Ramos (cell line): ENCODE measurements around the gene THADA.
"Not testable (repeated sequence)": the region's sequence is repeated elsewhere in the genome, so short reads cannot be mapped to it uniquely, and the experiment has no call there.

Source experiments
- in situ Hi-C: fragments of 300-500 bp; cut with MboI; formaldehyde crosslinking; loops from one replicate; pipeline ENCODE4 v1.14.3; 2022; ENCODE audit warnings: low sequenced_read_pairs; ENCODE audit not compliant: unreplicated experiment

Gene THADA

GRCh38 chr2:43293744-43294695, 301.8 kb downstream of the THADA start:
- in situ Hi-C loops: no loop called here

DNA sequence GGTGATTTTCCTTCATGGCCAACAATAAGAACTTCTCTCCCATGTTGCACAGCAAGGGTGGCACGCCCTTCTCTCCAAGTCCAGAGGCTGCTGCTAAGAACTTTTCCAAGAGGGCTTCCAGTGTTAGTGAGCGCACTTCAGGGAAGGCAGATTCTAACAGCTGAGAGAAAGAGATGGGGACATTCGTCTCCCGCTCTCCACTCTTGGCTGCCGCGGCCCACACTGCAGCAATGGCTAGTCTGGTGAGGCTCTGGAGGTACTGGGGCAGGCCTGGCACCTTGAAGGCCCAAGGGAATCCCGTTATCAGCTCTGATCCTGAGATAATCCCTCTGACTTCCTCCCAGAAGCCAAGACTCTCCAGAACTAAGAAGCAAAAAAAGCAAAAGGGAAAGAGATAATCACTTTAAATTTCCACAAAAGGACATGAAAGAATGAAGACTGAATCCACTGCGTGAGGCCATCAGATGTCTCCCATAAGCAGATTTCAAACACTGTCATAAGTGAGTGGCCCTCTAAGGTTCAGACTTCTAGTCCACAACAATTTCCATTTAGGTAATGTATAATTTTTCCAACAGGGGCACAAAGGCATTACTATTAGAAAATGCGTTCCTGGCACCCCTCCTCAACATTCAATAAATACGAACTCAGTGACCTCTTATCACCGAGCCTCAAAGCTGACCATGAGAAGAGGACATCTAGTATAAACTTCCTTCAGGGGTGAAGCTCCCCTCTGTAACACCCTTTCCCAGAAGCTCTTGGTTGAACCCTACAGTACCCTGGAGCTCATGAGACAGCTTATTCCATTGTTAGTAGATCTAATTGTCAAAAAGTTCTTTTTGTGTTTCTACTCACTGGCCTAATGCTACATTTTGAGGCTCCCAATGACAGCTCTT, 302.7 kb downstream of the THADA start:
- in situ Hi-C loops: no loop called here

DNA sequence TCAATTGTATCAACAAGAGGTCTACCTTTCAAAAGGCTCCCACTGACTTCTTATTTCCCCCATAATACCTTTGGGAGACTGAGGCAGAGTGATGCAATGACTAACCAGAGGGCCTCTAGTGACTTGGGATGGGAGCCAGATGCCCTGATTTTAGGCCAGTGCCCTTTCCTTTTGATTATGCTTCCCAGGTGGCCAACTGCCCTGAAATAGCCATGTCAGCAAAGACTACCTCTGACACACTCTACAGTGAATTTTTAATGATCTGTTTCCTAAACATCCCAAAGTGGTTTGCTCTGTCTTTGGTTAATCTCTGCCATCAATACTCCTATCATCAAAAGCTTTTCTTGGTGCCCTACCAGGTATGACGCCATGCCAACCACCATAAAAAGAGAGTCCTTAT, 303.5 kb downstream of the THADA start:
- in situ Hi-C loops: no loop called here

- in situ Hi-C loops: no loop called here
These were observed 306.5 kb downstream of the THADA start for GRCh38 chr2:43289331-43289730.

DNA sequence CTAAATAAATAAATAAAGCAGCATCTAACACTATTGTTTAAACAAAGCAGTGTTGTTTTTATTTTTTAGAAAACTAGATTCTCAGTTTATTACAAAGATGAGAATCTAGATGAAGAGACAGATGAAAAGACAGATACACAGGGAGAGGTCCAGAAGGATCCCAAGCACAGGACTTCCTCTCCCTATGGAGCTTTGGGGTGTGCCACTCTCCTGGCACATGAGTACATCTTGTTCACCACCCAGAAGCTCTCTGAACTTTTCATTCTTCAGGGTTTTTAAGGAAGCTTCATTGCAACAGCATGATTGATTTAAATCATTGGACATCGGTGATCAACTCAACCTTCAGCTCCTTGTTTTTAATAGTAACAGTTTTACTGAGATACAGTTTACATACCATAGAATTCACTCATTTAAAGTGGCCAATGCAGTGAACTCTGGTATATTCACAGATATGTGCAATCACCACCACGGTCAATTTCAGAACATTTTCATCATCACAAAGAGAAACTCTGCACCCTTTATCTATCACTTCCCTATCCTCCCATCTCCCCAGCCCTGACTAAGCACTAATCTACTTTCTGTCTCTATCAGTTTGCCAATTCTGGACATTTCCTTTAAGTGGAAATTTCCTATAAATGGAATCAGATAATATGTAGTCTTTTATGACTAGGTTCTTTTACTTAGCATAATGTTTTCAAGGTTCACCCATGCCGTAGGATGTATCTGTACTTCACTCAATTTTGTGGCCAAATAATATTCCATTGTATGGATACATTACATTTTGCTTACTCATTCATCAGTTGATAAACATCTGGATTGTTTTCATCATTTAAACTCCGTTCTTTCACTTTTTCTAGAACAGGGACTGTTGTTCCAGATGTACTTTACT, 307.2 kb downstream of the THADA start:
- in situ Hi-C loops: no loop called here

DNA sequence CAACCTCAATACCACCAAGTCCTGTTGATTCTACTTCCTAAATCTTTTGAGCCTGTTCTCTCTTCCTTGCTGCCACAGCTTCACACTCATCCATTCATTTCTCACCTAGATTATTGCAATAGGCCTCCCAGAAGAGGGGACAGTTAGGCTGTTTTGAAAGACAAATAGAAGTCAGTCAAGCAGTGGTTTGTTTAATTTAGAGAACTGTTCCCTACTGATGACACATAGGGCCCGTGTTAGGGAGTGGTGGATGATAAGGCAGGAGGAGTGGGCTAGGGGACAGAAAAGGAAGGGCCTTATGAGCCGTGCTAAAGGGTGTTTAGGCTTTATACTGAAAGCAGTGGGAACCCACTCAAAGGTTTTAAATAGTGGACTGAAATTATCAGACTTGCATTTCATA, 309.9 kb downstream of the THADA start:
- in situ Hi-C loops: no loop called here

DNA sequence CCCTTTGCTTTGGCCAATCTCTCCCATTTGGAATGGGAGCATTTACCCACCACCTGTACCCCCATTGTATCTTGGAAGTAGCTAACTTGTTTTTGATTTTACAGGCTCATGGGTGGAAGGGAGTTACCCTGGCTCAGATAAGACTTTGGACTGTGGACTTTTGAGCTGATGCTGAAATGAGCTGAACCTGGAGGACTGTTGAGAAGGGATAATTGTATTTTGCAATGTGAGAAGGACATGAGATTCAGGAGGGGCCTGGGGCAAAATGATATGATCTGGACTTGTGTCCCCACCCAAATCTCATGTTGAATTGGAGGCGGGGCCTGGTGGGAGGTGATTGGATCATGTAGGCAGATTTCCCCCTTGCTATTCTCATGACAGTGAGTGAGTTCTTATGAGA, 310.9 kb downstream of the THADA start:
- in situ Hi-C loops: no loop called here

GRCh38 chr2:43284347-43284746, 311.5 kb downstream of the THADA start:
- in situ Hi-C loops: not testable (repeated sequence)

- in situ Hi-C loops: no loop called here
These were observed 314.8 kb downstream of the THADA start for GRCh38 chr2:43280994-43281393.

DNA sequence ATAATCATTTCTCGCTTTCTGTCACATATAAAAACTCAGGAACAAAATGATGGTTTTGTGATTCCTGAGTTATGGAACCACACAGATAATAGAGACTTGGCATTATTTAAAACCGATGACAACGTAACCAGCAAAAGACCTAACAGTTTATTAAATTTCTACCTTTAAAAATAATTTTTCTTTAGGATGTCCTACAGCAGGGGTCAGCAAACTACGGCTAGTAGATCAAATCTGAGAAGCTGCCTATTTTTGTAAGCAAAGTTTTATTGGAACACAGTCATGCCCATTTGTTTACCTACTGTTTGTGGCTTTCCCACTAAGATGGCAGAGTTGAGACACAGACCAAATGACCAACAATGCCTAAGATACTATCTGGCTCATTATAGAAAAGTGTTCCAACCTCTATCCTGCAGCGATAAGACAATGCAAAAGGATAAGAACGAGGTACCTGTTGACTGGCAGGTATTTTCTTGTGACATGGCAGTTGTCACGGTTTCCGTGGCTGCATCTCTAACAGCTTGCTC, 316.5 kb downstream of the THADA start:
- in situ Hi-C loops: no loop called here

DNA sequence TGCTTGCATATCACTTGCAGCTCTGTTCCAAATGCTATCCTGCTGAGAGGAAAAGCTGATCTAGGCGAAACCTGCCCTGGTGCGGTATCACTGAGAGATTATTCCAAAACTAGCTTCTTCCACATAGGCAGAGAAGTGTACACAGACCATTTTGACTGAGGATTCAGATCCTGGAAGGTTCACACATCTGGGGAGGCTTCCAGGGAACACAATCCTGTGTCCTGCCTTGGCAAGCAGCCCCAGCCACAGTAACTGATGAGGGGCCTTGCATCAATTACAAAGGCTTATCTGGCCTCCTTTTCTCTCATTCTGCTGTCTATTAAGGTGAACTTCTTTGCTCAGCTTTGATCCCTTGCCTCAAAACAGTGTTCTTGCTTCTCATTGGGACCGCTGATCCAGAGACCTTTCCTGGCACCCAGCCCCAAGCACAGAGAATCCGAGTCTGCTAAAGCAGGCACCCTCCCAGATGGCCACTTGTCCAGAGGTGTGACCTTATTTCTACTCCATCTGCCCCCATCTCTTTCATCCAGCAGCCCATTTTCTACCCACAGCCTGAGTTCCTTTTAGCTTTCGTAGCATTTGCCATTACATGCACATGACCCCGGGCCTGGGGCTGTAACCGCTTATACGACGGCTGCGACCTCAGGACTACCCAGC, 317.1 kb downstream of the THADA start:
- in situ Hi-C loops: no loop called here

DNA sequence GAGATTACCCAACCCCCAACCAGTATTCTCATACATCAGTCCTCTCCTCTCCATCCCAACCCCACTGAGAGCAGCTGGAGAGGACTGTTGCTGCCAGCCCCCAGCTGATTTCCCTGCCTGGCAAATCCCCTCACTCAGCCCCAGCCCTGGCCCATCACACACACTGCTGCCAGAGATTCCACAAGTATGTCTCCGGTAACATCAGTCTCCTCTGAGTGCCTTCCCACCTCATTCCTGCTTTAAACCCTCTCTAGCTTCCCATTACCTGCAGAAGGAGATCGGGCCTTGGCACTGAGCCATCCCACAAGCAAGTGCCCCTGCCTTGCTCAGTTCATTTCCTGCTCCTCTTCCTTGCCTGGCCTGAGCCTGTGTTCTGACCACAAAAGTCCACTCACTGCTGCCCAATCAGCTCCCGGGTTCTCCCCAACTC, 318.9 kb downstream of the THADA start:
- in situ Hi-C loops: no loop called here

- in situ Hi-C loops: no loop called here
These were observed 319.4 kb downstream of the THADA start for GRCh38 chr2:43276266-43276941.

DNA sequence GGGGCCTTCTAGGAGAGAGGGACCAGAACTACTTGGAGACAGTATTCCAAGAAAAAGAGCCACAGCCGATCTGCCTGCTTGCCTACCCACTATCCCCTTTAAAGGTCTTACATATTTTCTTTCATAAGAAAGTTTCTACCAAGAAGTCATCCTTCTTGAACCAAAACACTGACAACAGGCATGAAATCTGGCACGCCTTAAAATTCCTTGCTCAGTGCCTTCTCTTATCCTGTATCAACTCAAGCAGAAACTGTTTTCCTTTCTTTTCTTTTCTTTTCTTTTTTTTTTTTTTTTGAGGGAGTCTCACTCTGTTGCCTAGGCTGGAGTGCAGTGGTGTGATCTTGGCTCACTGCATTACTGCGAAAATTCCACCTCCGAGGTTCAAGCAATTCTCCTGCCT, 321.1 kb downstream of the THADA start:
- in situ Hi-C loops: no loop called here

DNA sequence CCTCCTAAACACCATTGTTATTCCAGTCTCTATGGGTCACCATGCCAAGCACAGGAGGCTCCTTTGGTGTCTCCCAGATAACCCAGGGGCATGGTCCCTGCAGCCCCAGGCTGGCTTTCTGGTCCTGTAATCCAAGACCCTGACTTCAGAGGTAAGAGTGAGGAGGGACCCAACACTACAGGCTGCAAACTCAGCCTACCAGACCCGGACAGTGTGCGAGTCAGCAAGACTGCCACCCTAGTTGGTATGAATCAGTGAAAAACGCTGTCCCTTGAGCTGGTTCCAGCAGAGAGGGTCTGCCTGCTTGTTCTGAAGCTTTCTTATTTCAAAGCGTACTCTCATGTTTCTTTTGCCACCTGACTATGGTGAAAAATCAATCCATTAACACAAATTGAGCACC, 321.8 kb downstream of the THADA start:
- in situ Hi-C loops: no loop called here

GRCh38 chr2:43273529-43273928, 322.3 kb downstream of the THADA start:
- in situ Hi-C loops: no loop called here

- in situ Hi-C loops: no loop called here
These were observed 324.8 kb downstream of the THADA start for GRCh38 chr2:43270930-43271615.

DNA sequence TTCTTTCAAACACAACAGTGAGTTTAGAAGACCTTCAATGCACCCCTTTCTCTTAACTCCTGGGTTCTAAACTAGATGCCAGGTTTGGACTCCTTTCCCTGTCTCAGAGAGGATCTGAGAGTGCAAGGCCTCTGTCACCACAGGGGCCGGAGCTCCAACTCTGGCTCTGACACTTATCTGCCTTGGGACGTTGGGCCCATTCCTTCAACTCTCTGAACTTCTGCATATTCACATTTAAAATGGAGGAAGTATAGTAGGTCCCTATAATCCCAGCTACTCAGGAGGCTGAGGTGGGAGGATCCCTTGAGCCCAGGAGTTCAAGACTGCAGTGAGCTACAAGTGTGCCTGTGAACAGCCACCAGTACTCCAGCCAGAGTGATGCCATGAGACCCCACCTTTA, 325.4 kb downstream of the THADA start:
- in situ Hi-C loops: no loop called here
